ENCODE measurements around the gene ZFYVE28. TPM values are rescaled to one million over a fixed set of nuclear protein-coding genes. Genes with fewer than 3 reads are reported as not detected.

The ZFYVE28 gene
- total RNA-seq, 4 donors from 2014 or later: 8.5 to 15.0 (median 11.7) TPM

DNA sequence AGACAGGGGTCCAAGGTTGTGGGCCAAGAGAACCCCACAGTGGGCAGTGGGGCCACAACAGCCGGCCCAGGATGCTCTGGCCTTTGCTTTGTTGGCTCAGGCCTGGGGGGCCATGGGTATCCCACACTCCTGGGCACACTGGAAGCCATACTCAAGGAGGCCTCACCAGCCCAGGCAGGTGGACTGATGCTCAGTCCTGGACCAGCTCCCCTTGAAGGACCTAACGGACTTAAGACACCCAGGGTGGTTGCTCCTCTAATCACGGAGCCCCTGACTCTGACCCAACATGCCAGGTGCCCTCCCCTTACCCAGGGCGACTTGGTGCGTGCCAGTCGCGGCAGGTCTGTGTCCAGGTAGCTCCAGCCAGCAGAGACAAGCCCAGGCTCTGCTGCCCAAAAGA lies 50.8 kb downstream of the ZFYVE28 start:
- TF ChIP-seq, protein P1, sequence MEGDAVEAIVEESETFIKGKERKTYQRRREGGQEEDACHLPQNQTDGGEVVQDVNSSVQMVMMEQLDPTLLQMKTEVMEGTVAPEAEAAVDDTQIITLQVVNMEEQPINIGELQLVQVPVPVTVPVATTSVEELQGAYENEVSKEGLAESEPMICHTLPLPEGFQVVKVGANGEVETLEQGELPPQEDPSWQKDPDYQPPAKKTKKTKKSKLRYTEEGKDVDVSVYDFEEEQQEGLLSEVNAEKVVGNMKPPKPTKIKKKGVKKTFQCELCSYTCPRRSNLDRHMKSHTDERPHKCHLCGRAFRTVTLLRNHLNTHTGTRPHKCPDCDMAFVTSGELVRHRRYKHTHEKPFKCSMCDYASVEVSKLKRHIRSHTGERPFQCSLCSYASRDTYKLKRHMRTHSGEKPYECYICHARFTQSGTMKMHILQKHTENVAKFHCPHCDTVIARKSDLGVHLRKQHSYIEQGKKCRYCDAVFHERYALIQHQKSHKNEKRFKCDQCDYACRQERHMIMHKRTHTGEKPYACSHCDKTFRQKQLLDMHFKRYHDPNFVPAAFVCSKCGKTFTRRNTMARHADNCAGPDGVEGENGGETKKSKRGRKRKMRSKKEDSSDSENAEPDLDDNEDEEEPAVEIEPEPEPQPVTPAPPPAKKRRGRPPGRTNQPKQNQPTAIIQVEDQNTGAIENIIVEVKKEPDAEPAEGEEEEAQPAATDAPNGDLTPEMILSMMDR (IDR thresholded peaks at IDR 0.05; ENCODE audit: low read depth): no peak

DNA sequence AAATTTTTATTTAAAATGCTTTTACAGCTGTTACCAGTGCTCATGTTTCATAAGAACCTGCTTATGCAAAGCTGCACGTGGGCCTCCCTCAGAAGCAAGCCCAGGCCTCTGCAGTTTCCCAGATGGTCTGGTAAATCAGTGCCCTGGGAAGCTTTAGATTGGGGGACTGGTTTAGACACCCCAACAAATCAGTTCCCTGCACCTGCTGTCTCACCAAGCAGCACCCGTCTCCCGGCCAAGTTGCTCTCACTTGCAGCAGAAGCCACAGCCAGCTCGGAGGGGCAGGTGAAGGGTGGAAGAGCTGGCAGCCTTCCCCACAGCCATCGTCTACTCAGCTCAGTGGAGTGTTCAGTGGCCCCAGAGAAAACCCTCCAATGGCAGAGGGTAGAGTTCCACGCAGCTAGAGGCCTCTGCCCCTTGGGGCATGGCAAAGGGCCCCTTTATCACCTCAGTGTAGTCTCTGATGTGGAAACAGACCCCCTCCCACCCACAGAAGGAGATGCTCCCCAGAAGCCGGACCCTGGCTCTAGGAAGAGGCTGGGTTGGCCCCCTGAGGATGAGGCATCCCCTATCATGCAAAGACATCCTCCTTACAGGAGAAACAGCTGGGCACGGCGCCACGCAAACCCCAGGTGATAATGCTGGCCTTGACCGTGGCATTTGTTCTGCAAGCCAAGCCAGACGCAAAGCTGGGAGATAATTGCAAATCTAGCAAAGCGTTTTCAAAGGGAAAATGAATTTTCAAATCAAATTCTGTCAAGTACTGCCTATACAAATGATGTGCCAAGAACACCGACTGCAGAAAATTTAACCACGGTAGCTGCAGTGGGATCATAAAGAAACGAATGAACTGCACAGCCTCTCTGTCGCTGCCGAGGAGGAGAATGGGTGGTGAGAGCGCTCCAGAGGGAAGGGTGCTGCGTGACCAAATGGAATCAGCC lies 51.9 kb downstream of the ZFYVE28 start:
- TF ChIP-seq, protein P1 (IDR thresholded peaks at IDR 0.05; ENCODE audit: low read depth): no peak

DNA sequence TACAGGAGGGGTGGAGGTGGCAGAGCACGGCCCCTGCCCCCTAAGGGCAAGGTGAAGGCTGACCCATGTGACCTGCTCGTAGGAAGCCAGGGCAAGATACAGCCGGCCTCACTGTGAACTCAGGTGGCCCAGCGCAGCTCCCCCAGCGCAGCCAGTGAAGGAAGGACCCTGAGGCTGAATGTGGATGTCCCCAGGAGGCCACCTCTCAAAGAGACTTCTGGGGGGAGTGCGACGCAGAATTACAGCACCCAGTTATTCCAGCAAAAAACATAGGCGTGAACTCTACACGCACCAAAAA lies 52.6 kb downstream of the ZFYVE28 start:
- TF ChIP-seq, protein P1 (IDR thresholded peaks at IDR 0.05; ENCODE audit: low read depth): no peak

DNA sequence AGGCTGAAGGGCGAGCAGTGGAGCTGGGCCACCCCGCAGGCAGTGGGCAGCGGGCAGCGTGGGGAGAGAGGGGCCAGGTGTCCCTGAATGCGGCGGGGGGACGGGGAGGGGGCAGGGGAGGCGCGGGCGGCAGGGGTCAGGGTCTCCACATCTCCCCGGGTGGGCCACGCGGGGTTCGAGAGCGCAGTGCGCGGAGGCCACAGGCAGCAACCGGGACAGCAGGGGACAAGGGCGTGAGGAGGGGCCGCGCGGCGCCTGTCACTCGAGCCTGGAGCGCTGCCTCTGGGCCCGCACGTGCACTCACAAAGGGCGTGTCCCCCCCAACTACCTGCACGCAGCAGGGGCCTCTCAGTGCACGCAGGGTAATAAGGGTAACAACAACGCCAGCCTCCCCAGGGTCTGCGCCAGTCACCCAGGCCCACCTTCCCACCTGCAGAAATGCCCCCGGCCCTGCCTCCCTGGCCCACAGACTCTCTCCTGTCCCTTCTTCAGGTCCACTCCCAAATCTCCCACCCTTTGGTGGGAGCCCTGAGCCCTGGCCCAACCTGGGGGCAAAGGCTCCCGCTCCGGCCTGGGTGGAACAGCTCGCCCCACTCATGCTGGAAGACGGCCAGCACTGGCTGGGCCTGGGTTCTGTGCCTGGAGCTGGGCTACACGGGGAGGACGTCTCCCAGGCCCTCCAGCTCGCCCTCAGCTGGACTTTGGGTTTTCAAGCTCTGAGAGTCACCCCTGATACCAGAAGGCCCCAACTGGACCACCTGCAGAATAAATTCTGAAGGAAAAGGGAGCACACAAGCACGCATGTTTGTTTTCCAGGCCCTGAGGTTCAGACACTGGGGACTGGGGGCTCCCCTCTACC lies 53.2 kb downstream of the ZFYVE28 start:
- TF ChIP-seq, protein P1 (IDR thresholded peaks at IDR 0.05; ENCODE audit: low read depth): no peak

DNA sequence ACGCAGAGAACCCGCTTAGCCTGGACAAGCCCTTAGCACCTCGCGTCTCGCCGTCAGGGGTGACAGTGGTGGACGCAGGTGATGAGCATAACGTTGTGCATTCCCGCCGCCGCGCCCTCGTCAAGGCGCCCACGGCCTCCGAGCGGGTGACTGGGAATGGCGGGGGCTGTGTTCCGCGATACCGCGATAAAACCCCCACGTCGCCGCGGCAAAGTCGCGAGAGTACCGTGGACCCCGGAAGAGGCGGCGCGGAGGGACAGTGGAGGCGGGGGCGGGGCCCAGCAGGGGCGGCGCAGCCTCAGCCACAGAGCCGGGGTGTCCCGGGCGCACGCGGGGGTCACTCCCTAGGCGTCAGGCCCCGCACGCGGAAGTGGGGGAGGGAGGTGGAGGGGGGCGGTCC lies 53.8 kb downstream of the ZFYVE28 start:
- TF ChIP-seq, protein P1 (IDR thresholded peaks at IDR 0.05; ENCODE audit: low read depth): no peak

DNA sequence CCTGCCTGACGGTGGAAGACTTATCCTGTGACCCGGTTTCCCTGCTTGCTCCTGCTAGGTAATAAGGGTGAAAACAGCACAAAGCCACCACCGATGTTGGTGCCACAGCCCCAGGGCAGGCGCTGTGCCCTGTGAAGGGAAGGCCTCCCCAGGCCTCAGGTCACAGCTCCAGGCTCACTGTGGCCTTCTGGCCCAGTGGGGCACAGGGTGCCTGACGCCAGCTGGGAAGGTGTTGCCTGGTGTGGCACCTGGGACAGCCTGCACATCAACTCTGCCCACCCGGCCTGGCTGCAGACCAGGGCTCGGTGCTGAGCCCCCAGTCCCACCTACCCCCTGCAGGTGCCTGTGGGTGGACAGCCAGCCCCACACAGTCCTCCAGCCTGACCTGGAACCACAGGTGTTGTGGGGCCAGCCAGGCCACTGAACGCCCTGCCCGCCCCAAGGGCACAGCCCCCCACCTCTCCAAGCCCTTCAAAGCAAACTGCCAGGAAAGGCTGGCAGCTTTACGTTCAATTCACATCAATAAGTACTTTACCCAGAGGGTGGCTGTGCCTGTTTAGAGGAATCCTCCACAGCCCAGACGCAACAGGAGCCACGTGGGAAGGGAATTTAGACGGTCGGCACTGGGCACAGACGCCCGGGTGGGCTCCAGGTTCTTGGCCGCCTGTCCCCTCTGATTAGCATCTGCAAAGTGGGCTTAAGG lies 54.3 kb downstream of the ZFYVE28 start:
- TF ChIP-seq, protein P1 (IDR thresholded peaks at IDR 0.05; ENCODE audit: low read depth): no peak
